GM12865 (cell line): ENCODE data around the gene GRAMD4.

Experiments used
- DNase-seq: peaks from one replicate; pipeline ENCODE4 v3.0.0; 2010; ENCODE audit warnings: low read depth
- H3K4me3 ChIP-seq: 2 replicates; pipeline ENCODE4 v1.5.1; 2011; ENCODE audit warnings: mild to moderate bottlenecking, low read depth, low read length, control low read depth
- TF ChIP-seq, protein P1 (sequence below): IDR thresholded peaks from 2 replicates; pipeline ENCODE4 v1.5.1; 2011; ENCODE audit warnings: low read length, control low read depth, low read depth, inconsistent platforms; ENCODE audit not compliant: insufficient read depth; ENCODE audit errors: missing control alignments

The GRAMD4 gene

DNA sequence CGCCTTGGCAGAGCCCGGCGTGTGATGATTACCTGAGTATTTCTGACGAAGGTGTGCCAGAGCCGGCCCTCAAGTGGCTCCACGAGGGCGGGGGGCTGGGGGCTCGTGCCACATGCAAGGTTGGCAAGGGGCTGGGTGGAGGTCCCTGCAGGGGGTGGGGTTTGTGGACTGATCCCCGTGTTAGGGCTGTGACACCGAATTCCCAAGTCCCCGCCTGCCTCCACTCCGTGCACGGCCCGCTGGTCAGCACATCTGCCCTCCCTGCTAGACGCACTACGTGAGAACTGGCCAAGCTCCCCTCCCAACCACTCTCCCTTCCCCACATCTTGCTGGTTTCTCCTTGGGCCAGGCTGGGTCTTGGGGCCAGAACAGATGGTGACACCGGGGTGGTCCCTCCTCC is 34.2 kb downstream of the GRAMD4 start:
- no peak overlapping the region for H3K4me3 ChIP-seq
- TF ChIP-seq, protein P1, sequence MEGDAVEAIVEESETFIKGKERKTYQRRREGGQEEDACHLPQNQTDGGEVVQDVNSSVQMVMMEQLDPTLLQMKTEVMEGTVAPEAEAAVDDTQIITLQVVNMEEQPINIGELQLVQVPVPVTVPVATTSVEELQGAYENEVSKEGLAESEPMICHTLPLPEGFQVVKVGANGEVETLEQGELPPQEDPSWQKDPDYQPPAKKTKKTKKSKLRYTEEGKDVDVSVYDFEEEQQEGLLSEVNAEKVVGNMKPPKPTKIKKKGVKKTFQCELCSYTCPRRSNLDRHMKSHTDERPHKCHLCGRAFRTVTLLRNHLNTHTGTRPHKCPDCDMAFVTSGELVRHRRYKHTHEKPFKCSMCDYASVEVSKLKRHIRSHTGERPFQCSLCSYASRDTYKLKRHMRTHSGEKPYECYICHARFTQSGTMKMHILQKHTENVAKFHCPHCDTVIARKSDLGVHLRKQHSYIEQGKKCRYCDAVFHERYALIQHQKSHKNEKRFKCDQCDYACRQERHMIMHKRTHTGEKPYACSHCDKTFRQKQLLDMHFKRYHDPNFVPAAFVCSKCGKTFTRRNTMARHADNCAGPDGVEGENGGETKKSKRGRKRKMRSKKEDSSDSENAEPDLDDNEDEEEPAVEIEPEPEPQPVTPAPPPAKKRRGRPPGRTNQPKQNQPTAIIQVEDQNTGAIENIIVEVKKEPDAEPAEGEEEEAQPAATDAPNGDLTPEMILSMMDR: no peak
- no peak for DNase-seq

DNA sequence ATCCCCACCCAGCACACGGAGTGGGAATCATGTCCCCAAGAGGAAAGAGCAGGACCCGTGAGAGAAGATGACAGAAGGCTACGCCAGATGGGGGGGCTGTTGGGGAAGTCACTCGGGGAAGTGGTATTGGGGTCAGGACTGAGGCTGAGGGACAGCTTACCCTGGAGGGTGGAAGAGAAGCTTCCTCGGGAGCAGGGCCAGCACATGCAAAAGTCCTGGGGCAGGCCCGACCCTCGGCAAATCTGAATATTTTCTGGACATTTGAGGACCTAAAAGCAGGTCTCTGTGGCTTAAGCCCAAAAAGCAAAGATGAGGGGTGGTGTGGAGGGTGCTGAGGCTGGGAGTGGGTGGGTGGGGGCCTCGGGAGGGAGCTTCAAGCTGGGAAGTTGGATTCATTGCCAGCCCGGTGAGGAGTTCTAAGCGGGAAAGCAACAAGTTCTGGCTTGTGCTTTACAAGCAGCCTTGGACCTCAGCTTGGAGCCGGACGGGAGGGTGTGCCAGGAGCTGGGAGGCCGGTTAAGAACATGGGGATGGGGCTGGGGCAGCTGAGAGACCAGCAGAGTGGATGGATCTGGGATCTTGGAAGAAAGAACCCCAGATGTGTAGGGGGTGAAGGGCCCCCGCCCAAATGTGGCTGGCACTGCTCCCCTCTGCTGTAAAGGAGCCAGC is 34.9 kb downstream of the GRAMD4 start:
- no peak overlapping the region for H3K4me3 ChIP-seq
- TF ChIP-seq, protein P1: no peak

DNA sequence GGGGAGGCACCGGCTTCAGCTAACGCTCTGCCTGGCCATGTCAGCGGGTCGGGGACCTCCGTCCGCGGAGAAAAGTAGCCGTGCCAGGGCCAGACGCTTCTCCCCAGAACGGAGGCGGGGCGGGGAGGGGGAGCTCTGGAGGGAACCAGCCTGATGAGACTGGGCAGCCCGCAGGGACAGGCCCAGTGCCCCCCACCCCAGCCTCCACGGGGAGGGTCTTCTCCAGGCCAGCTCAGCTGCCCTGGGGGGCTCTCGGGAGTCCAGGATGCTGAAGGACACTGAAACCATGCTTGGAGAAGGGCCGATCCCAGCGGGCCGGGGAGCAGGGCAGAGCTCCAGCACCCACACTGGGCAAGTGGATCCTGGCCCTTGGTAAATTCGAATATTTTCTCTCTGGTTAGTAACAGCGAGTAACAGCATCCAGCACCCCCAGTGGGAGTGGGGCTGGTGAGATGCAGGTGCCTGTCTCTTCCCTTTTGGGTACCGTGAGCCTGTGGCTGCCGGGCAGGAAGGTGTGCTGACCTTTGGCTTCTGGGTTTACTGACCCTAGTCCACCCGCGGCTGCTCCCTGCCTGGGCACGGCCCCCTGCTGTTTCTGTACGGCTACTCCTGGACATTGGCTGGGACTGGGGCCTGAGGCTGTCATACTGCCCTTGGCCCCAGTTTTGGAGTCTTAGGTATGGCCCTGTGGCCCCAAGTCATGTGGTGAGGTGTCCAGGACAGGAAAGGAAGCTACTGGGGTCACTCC is 35.8 kb downstream of the GRAMD4 start:
- no peak overlapping the region for H3K4me3 ChIP-seq
- TF ChIP-seq, protein P1: no peak
- DNase-seq: no peak

More for the DNA sequence above, 34.9 kb downstream of the GRAMD4 start:
- DNase-seq: no peak

DNA sequence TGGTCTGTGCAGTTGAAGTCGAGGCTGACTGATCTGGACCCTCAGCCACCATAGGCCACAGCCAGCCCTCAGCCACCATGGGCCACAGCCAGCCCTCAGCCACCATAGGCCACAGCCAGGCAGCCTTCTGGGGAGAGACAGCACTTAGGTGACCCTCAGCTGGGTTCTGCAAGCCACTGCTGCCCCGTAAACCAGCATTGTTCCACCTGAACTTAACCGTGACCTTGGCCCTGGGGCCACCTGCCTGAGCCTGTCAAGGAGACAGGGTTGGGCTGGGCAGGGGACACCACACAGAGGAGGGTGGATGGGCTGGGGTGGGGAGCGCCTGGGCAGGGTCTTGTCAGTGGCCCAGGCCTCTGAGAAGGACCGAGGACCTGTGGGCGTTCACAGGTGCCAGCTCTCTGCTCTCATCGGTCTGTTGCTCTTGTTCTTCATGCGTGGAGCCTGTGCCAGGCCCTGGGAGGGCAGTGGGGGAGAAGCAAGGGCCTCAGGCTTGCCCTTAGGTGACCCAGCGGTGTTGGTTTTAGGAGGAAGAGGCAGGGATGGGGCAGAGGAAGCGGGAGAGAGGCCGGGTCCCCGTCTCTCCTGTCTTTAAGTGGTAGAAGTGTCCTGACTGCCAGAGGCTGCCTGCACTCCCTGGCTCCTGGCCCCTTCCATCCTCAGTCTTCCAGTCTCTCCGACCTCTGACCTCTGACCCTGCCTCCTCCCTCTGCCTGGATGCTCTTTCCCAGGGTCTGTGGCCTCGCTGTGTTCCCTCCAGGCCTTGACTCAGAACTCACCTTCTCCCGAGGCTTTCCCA is 36.9 kb downstream of the GRAMD4 start:
- no peak overlapping the region for H3K4me3 ChIP-seq
- TF ChIP-seq, protein P1: no peak
- DNase-seq: no peak

DNA sequence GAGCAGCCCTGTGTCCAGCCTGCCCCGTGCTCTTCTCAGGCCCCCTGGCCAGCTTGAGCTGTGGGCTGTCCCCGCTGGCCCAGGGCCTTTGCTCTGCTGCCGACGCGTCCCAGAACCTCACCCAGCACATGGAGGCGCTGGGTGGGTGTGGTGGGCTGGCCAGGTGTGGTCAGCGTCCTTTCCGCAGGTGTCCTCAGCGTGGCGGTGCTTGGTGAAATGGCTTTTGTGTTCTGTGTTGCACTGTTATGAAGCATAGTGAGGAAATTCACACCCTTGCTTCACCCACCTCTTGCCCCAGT is 37.4 kb downstream of the GRAMD4 start:
- TF ChIP-seq, protein P1: no peak
- DNase-seq: no peak
- H3K4me3 ChIP-seq: no peak overlapping the region

DNA sequence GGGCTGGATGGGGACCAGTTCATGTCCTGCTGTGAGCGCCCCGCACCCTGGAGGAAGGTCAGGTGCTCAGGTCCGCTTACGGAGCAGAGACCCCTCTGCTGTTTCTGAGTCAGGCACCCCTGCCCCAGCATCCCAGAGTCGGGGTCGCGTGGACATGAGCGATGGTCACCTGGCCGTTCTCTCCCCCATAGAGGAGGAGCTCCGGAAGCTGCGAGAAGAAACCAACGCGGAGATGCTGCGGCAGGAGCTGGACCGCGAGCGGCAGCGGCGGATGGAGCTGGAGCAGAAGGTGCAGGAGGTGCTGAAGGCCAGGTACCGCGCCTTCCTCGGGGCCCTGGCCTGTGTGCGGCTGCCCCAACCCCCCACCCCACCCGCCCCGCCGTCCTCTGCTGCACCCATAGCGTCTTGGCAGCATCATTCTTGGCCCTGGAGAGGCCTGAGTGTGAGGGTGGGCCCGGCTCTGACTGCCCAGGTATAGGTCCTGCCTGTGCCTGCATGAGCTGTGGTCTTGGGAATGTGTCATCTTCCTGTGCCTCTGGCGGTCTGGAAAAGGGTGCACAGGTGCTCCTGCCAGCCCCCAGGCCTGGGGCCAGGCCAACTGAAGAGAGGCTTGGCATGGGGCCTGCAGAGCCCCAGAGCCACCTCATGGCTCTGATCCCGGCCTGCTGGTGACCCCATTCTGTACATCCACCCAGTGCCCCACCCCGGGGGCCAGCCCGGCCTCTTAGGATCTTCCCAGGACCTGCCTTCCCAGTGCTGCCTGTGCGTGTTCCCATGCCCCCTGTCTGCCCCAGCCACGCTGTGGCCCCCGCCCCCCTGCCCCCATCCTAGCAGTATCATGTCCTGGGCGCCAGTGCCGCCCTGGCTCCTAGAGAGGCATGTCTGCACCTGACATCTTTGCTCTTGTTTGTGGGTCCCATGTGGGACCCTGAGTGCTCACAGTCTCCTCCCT is 38.1 kb downstream of the GRAMD4 start:
- TF ChIP-seq, protein P1: no peak
- no peak for DNase-seq
- H3K4me3 ChIP-seq: no peak overlapping the region
